GM11168 (cell line): ENCODE results near the gene NTSR1.

ENCODE experiments used
- in situ Hi-C: fragments of 300-500 bp; cut with MboI; formaldehyde crosslinking; loops from one replicate; pipeline ENCODE4 v1.12.0; 2022; ENCODE audit warnings: low sequenced_read_pairs; ENCODE audit not compliant: unreplicated experiment

Gene NTSR1

GRCh38 chr20:62692801-62693523, 15.7 kb upstream of the NTSR1 start:
- in situ Hi-C loops, result no loop called here

GRCh38 chr20:62693524-62693922, 15.1 kb upstream of the NTSR1 start:
- in situ Hi-C loops, result no loop called here

GRCh38 chr20:62694106-62694505, 14.5 kb upstream of the NTSR1 start:
- in situ Hi-C loops, result no loop called here

DNA sequence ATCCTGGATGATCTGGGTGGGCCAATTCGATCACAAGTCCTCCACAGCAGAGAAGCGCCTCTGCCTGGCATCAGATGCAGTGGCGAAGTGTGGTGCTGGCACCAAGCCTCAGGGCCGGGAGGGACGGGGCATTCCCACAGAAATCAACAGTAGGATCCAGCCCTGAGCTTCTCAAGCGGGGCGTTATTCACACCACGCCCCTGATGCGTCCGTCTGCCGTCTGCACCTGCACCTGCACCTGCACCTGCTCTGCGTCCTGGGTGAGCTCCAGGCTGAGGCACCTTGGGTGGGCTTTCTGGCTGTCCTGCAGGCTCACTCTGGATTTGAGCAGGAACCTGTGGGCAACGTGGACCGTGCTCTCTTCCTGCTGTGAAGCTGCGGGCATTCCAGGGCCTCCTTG, 13.8 kb upstream of the NTSR1 start:
- in situ Hi-C loops, result no loop called here

DNA sequence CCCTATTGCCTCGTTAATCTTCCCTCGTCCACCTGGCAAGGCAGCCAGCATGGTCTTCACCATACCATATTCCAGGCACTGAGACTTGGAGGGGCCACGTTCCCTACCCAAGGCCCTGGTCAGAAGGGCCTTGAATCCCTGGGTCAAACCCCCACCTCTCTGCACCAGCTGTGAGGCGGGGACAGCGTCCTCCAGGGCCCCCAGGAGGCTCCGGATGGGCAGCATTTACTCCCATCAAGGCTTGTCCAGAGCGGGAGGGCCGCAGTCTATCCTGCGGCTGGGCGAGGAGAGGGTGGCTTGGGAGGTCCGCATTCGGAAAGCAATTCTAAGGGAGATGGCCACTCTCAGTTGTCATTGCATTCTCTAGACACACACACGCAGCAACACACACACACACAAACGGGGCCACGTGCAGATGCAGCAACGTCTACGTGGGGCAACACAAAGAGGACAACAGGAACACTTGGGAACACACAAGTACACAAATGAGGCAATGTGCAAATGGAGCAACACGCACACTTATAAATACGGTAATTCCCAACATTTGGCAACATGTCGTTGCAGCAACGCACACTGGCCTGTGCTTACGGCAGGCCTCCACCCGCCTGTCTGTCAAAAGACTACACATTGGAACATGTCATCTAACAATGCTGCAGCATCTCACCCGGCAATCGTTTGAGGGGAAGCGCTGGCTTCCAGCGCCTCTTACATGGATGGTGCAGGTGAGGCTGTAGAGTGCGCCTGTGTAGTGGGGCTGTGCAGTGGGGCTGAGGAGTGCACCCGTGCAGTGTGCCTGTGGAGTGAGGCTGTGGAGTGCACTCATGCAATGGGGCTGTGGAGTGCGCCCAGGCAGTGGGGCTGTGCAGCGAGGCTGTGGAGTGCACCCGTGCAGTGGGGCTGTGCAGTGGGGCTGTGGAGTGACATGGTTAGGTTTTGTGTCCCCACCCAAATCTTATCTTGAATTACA, 12.9 kb upstream of the NTSR1 start:
- in situ Hi-C loops, result no loop called here

GRCh38 chr20:62696434-62696957, 12.1 kb upstream of the NTSR1 start:
- in situ Hi-C loops, result no loop called here

DNA sequence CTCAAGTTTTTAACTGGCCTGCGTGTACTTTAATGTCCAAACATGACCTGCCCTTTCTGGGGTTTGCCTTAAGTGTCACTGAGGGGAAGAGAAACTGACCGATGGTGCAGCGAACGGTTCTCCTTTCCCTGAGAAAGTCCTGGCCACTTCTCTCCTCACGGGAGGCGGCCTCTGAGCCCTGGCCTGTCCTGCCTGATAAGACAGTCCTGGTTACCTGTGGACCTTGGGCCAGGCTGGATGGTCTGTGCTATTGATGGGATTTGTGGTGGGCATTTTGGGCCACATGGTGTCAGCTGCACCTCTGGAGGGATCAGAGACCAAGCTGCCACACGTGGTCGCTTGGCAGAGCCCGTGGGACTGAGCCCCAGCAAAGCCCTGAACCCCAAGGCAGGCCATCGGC, 11.6 kb upstream of the NTSR1 start:
- in situ Hi-C loops, result no loop called here

DNA sequence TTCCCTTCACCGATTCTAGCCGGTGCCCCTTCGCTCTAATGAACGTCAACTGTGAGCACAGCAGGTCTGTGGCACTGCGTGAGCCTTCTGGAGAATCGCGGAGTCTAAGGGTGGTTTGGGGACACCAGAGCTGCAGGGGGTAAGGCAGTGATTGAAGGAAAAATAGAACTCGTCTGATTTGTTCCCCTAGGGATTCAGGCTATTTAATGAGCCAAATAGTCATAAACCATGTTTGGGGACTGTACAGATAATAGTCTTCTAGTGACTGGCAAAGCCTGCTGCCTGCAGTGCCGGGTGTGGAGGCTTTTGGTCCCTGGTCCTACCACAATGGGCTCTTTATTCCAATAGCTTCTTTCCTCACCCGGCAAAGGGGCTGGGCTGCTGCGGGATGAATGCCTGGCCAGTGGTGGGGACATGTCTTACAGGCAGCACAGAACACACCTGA, 11.1 kb upstream of the NTSR1 start:
- in situ Hi-C loops, result no loop called here

- in situ Hi-C loops, result no loop called here
Measured at GRCh38 chr20:62698231-62698630, 10.4 kb upstream of the NTSR1 start.

DNA sequence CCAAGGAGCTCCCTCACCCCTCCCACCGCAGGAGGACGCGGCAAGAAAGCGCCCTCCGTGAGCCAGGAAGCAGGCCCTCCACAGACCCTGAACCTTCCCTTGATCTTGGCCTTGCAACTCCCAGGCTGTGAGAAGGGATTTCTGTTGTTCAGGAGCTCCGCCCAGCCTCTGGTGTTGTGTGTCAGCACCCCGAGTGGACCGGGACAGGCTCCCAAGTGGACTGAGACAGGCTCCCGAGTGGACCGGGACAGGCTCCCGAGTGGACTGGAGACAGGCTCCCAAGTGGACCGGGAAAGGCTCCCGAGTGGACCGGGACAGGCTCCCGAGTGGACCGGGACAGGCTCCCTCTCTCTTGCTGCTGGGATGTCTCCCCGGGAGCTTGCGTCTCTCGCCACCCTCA, 9.3 kb upstream of the NTSR1 start:
- in situ Hi-C loops, result no loop called here

DNA sequence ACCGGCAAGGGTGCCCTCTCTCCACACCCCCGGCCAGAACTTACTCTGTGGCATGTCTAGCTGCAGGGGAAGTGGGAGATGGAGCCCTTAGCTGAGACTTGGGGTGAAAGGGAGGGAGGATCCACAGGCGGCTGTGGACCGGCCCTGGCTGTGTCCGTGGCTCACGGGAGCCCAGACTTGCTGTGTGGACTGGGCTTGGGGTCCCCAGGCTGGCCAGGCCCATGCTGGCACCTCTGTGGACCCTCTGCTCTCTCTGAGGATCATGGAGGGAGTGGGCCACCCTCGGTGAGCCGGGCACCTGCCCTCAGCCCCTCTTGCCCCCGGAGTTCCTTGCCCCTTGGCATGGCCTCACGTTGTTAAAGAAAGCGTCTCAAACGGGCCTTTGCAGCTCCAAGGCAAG, 8.9 kb upstream of the NTSR1 start:
- in situ Hi-C loops, result no loop called here

DNA sequence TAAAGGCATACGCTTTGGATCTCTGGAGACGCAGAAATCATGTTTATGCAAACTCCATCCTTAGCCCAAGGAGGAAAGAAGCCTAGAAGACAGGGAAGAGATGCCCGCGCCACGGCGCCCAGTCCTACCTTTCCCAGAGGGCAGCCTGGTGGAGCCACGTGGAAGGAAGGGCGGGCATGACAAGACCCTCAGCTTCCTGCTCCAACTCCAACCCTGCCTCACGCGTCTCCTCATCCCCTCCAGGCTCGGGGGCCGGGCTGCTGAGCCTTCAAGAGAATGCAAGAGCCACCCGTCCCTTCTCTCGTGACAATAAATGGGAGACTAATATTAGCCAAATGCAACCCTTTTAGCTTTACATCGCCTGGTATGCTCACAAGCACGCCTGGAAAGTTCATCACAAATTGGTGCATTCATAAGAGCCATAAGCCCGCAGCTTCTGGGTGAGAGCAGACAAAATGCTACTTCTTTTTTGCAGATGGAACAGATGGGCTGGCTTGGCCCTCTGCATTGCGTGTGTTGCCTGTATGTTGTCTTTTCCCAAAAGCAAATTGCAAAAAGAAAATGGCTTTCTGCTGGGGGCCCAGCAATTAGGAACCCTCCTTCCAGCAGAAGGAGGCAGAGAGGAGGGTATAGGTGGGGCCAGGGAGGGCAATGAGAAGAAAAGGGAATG, 8.2 kb upstream of the NTSR1 start:
- in situ Hi-C loops, result no loop called here

GRCh38 chr20:62701161-62702012, 7.2 kb upstream of the NTSR1 start:
- in situ Hi-C loops, result no loop called here

- in situ Hi-C loops, result no loop called here
Measured at GRCh38 chr20:62702013-62702300, 6.7 kb upstream of the NTSR1 start.

GRCh38 chr20:62702895-62703852, 5.5 kb upstream of the NTSR1 start:
- in situ Hi-C loops, result no loop called here

- in situ Hi-C loops, result no loop called here
Measured at GRCh38 chr20:62703853-62704228, 4.8 kb upstream of the NTSR1 start.

DNA sequence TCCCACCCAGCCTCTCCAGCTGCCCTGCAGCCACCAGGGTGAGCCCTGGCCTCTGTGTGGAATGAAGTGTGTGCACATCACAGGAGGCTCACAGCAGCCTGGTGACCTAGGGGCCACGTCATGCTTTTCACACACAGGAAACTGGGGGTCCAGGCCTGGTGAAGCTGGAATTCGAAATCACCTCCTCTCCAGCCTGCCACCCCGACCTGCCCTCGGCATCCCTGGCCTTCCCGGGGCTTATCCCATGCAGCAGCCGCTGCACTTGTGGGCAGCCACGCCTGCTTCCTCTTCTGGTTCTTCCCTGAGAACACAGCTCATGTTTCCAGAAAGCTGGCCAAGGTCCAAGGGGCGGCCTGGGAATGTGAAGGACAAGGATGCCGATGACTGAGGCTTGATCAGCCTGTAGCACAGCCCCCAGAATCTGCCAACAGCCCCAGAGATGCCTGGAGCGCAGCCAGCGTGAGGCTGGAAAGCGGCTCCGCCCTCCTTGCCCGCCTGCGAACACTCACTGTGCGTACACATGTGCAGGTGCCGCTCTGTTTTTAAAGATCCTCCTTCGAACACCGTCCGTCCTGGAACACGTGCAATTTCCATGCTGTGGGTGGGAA, 4.2 kb upstream of the NTSR1 start:
- in situ Hi-C loops, result no loop called here

- in situ Hi-C loops, result no loop called here
Measured at GRCh38 chr20:62705627-62706026, 3.0 kb upstream of the NTSR1 start.

DNA sequence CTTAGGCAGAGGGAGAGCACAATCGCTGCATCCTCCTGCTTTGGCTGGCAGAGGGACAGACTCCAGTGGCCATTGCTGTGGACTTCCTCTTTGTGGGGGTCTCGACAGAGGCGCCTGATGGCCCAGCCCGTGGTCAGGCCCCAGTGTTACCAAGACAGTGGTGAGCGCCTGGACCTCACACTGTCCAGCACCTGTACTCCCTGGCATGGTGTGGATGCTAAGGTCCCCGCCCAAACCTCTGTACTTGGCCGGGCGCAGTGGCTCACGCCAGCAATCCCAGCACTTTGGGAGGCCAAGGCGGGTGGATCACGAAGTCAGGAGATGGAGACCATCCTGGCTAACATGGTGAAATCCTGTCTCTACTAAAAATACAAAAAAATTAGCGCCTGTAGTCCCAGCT, 2.3 kb upstream of the NTSR1 start:
- in situ Hi-C loops, result no loop called here
